OCI-LY3 (cell line): ENCODE results near the gene CKAP5.

ENCODE experiments used
- H2AFZ ChIP-seq: fragments of 200-600, 300-600 bp; shearing (Covaris generic); 2 replicates; pipeline ENCODE4 v1.6.0; 2014; ENCODE audit warnings: antibody characterized with exemption, low read depth, low read length
- H3K27ac ChIP-seq: fragments of 200-600, 300-600 bp; sonication (generic); 2 replicates; pipeline ENCODE4 v1.5.1; 2014; ENCODE audit warnings: mild to moderate bottlenecking, low read length, moderate library complexity, mixed read lengths
- H3K27me3 ChIP-seq: fragments of 200-600, 300-600 bp; sonication (generic); 2 replicates; pipeline ENCODE4 v1.6.1; 2014; ENCODE audit warnings: low read depth, low read length, mixed read lengths
- H3K36me3 ChIP-seq: fragments of 200-600, 300-600 bp; sonication (generic); replicated peaks from 2 replicates; pipeline ENCODE3; 2014; ENCODE audit warnings: low read depth, low read length, mixed read lengths
- H3K4me1 ChIP-seq: fragments of 300-600, 200-600 bp; sonication (generic); 2 replicates; pipeline ENCODE4 v1.6.1; 2014; ENCODE audit warnings: low read length, mixed read lengths
- H3K4me2 ChIP-seq: fragments of 200-600, 300-600 bp; sonication (generic); 2 replicates; pipeline ENCODE4 v1.6.1; 2014; ENCODE audit warnings: low read length, mixed read lengths
- H3K4me3 ChIP-seq: fragments of 300-600, 200-600 bp; sonication (generic); 2 replicates; pipeline ENCODE4 v1.5.1; 2014; ENCODE audit warnings: antibody characterized with exemption, mild to moderate bottlenecking, low read length, moderate library complexity
- H3K79me2 ChIP-seq: fragments of 300-600, 200-600 bp; shearing (Covaris generic); 2 replicates; pipeline ENCODE4 v1.6.1; 2014; ENCODE audit warnings: mild to moderate bottlenecking, low read length, mixed read lengths
- H3K9ac ChIP-seq: fragments of 300-600, 200-600 bp; shearing (Covaris generic); 2 replicates; pipeline ENCODE4 v1.6.0; 2014; ENCODE audit warnings: mild to moderate bottlenecking, low read length, moderate library complexity
- H3K9me3 ChIP-seq: fragments of 200-600, 300-600 bp; shearing (Covaris generic); 2 replicates; pipeline ENCODE4 v1.6.1; 2014; ENCODE audit warnings: low read length, mixed read lengths; ENCODE audit not compliant: insufficient read depth
- H4K20me1 ChIP-seq: fragments of 200-600, 300-600 bp; sonication (generic); 2 replicates; pipeline ENCODE4 v1.6.1; 2016; ENCODE audit warnings: low read length, mixed read lengths; ENCODE audit not compliant: insufficient read depth
- EZH2phosphoT487 ChIP-seq: fragments of 200-600 bp; shearing (Covaris generic); IDR thresholded peaks from 2 replicates; pipeline ENCODE4 v1.6.1; 2018; ENCODE audit warnings: antibody characterized with exemption, mixed run types, low read depth
- TF ChIP-seq, protein P1 (sequence below): fragments of 200-600, 300-600 bp; sonication (generic); IDR thresholded peaks from 2 replicates; pipeline ENCODE4 v1.5.1; 2014; ENCODE audit warnings: antibody characterized with exemption, low read length, low read depth

CKAP5 gene

DNA sequence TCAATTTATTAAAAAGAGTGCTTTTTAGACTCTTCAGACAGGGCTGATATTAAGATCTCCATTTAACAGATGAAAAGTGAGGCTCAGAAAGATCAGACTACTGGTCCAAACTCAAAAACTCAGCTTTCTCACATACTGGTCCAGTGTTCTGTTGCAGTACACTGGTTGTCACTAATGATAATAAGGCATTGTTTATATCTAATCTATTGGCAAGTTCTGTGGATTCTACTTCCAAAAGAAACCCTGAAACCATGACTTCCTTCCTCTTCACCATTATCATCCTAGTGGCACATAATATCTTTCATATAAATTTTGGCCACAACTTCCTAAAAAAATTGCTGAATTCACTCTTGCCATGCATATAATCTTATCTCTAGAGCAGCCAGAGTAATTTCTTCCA lies 90.1 kb downstream of the CKAP5 start:
- Histone ChIP-seq H4K20me1 (no peaks in the 10 kb centered on the region), H3K4me1 (no peaks in the 10 kb centered on the region), H3K9ac (no peak overlapping the region), H3K27me3 (no peaks in the 10 kb centered on the region), H2AFZ (no peak overlapping the region), H3K27ac (no peak overlapping the region), H3K9me3 (no peaks in the 10 kb centered on the region), H3K79me2 (no peaks in the 10 kb centered on the region), H3K36me3 (peaks cover 60% of the 10 kb centered on the region), H3K4me2 (no peak overlapping the region), H3K4me3 (no peak overlapping the region)
- TF ChIP-seq, protein P1, sequence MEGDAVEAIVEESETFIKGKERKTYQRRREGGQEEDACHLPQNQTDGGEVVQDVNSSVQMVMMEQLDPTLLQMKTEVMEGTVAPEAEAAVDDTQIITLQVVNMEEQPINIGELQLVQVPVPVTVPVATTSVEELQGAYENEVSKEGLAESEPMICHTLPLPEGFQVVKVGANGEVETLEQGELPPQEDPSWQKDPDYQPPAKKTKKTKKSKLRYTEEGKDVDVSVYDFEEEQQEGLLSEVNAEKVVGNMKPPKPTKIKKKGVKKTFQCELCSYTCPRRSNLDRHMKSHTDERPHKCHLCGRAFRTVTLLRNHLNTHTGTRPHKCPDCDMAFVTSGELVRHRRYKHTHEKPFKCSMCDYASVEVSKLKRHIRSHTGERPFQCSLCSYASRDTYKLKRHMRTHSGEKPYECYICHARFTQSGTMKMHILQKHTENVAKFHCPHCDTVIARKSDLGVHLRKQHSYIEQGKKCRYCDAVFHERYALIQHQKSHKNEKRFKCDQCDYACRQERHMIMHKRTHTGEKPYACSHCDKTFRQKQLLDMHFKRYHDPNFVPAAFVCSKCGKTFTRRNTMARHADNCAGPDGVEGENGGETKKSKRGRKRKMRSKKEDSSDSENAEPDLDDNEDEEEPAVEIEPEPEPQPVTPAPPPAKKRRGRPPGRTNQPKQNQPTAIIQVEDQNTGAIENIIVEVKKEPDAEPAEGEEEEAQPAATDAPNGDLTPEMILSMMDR: no peak
- TF ChIP-seq EZH2phosphoT487: no peak

DNA sequence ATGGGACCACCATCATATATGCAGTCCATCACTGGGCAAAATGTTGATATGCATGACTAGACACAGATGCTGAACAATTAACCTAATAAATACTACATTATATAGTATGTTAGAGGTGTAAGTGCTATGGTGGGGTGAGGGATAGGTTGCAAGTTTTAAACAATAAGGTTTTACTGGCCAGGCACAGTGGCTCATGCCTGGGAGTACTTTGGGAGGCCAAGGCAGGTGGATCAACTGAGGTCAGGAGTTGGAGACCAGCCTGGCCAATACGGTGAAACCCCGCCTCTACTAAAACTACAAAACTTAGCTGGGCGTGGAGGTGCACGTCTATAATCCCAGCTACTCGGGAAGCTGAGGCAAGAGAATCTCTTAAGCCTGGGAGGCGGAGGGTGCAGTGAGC lies 98.9 kb downstream of the CKAP5 start:
- no peak overlapping the region for H3K4me3 ChIP-seq
- H3K4me1 ChIP-seq: no peaks in the 10 kb centered on the region
- no peaks in the 10 kb centered on the region for H3K79me2 ChIP-seq
- H3K27ac ChIP-seq: no peak overlapping the region
- no peak overlapping the region for H2AFZ ChIP-seq
- H3K36me3 ChIP-seq: peaks cover 74% of the 10 kb centered on the region
- H3K9ac ChIP-seq: no peak overlapping the region
- no peak for TF ChIP-seq EZH2phosphoT487
- TF ChIP-seq, protein P1: no peak
- no peaks in the 10 kb centered on the region for H3K27me3 ChIP-seq
- H3K9me3 ChIP-seq: no peaks in the 10 kb centered on the region
- no peaks in the 10 kb centered on the region for H4K20me1 ChIP-seq
- H3K4me2 ChIP-seq: no peak overlapping the region

DNA sequence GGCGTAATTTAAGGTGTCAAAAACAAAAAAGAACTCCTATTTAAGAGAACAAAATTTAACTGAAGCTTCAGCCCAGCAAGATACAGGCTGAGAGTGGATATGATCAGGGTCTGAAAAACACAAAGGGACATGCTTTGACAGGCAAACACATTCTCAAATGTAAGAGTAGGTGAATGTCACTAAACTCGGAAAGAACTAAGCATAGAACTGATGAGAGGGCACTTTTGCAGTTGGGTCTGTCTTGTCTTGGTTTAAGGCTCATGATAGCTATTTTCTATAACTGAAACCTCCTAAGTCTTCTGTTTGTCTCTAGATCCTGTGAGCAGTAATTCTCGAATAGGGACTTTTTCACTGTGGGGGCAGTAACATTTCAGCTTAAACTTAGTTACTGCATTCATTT lies 100.1 kb downstream of the CKAP5 start:
- H3K4me2 ChIP-seq: no peak overlapping the region
- H3K79me2 ChIP-seq: no peaks in the 10 kb centered on the region
- peaks cover 77% of the 10 kb centered on the region for H3K36me3 ChIP-seq
- H3K27me3 ChIP-seq: no peaks in the 10 kb centered on the region
- no peak for TF ChIP-seq EZH2phosphoT487
- TF ChIP-seq, protein P1: no peak
- no peaks in the 10 kb centered on the region for H4K20me1 ChIP-seq
- no peaks in the 10 kb centered on the region for H3K4me1 ChIP-seq
- H3K9ac ChIP-seq: no peak overlapping the region
- no peak overlapping the region for H3K4me3 ChIP-seq
- no peak overlapping the region for H2AFZ ChIP-seq
- H3K27ac ChIP-seq: no peak overlapping the region
- no peaks in the 10 kb centered on the region for H3K9me3 ChIP-seq

DNA sequence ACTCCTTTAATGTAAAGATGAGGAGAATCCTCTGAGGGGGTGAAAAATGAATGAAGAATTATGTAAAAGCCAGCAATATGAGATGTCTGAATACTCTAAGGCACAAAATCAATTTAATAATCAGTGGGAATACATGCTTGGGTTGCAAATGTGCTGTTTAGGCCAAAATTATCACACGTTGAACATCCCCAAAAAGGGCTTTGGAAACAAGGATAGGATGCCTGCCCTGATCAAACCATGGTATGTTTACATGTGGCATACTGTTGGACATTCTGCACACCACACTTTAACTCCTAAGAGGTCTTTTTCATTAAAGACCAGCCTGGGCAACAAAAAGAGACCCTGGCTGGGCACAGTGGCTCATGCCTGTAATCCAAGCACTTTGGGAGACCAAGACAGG lies 100.8 kb downstream of the CKAP5 start:
- Histone ChIP-seq H3K27ac (no peak overlapping the region), H3K9me3 (no peaks in the 10 kb centered on the region), H3K9ac (no peak overlapping the region), H3K79me2 (no peaks in the 10 kb centered on the region), H4K20me1 (no peaks in the 10 kb centered on the region), H3K36me3 (peaks cover 72% of the 10 kb centered on the region), H3K4me1 (no peaks in the 10 kb centered on the region), H3K4me3 (no peak overlapping the region), H3K27me3 (no peaks in the 10 kb centered on the region), H2AFZ (no peak overlapping the region), H3K4me2 (no peak overlapping the region)
- TF ChIP-seq, protein P1: no peak
- TF ChIP-seq EZH2phosphoT487: no peak
